GM12873 (cell line): ENCODE measurements around the gene CACNA2D3.

Source experiments
- CTCF ChIP-seq: IDR thresholded peaks from 2 replicates; pipeline ENCODE4 v1.5.1; 2012; ENCODE audit warnings: low read depth, mild to moderate bottlenecking, moderate library complexity, low read length, control low read depth; ENCODE audit not compliant: insufficient read depth; ENCODE audit errors: missing control alignments

Gene CACNA2D3

GRCh38 chr3:54874816-54875556, 752.6 kb downstream of the CACNA2D3 start:
- no peak for TF ChIP-seq CTCF

- TF ChIP-seq CTCF: no peak
These were observed 753.4 kb downstream of the CACNA2D3 start for GRCh38 chr3:54875596-54876268.

- no peak for TF ChIP-seq CTCF
These were observed 754.3 kb downstream of the CACNA2D3 start for GRCh38 chr3:54876694-54877093.

GRCh38 chr3:54877730-54878129, 755.4 kb downstream of the CACNA2D3 start:
- no peak for TF ChIP-seq CTCF

GRCh38 chr3:54878145-54878544, 755.8 kb downstream of the CACNA2D3 start:
- no peak for TF ChIP-seq CTCF

- TF ChIP-seq CTCF: no peak
These were observed 759.9 kb downstream of the CACNA2D3 start for GRCh38 chr3:54882129-54882833.

GRCh38 chr3:54888162-54888561, 765.8 kb downstream of the CACNA2D3 start:
- TF ChIP-seq CTCF: no peak
